Ramos (cell line): ENCODE data around the gene HSD11B1.
"Not testable (repeated sequence)": the region's sequence is repeated elsewhere in the genome, so short reads cannot be mapped to it uniquely, and the experiment has no call there.

Experiments used
- in situ Hi-C: fragments of 300-500 bp; cut with MboI; formaldehyde crosslinking; loops from one replicate; pipeline ENCODE4 v1.14.3; 2022; ENCODE audit warnings: low sequenced_read_pairs; ENCODE audit not compliant: unreplicated experiment

The HSD11B1 gene

GRCh38 chr1:209689477-209689876 is 15.2 kb upstream of the HSD11B1 start:
- in situ Hi-C loops: no loop called here

- in situ Hi-C loops: no loop called here
These were observed 13.4 kb upstream of the HSD11B1 start for GRCh38 chr1:209691237-209691636.

GRCh38 chr1:209692296-209692695 is 12.3 kb upstream of the HSD11B1 start:
- in situ Hi-C loops: no loop called here

GRCh38 chr1:209692745-209693504 is 11.7 kb upstream of the HSD11B1 start:
- in situ Hi-C loops: no loop called here

- in situ Hi-C loops: no loop called here
These were observed 8.0 kb upstream of the HSD11B1 start for GRCh38 chr1:209696673-209697072.

GRCh38 chr1:209697126-209697525 is 7.5 kb upstream of the HSD11B1 start:
- in situ Hi-C loops: no loop called here

- in situ Hi-C loops: not testable (repeated sequence)
These were observed 4.0 kb upstream of the HSD11B1 start for GRCh38 chr1:209700686-209701085.

- in situ Hi-C loops: no loop called here
These were observed 1.8 kb upstream of the HSD11B1 start for GRCh38 chr1:209702832-209703231.

GRCh38 chr1:209703834-209704504 is 677 bp upstream of the HSD11B1 start:
- in situ Hi-C loops: no loop called here

- in situ Hi-C loops: no loop called here
These were observed 470 bp downstream of the HSD11B1 start for GRCh38 chr1:209705033-209705598.

GRCh38 chr1:209706622-209707021 is 2.0 kb downstream of the HSD11B1 start:
- in situ Hi-C loops: no loop called here

GRCh38 chr1:209707308-209707707 is 2.7 kb downstream of the HSD11B1 start:
- in situ Hi-C loops: no loop called here

- in situ Hi-C loops: no loop called here
These were observed 3.7 kb downstream of the HSD11B1 start for GRCh38 chr1:209708297-209708696.

GRCh38 chr1:209710093-209710492 is 5.4 kb downstream of the HSD11B1 start:
- in situ Hi-C loops: no loop called here

- in situ Hi-C loops: no loop called here
These were observed 6.2 kb downstream of the HSD11B1 start for GRCh38 chr1:209710847-209711246.

- in situ Hi-C loops: no loop called here
These were observed 9.7 kb downstream of the HSD11B1 start for GRCh38 chr1:209714338-209714737.

GRCh38 chr1:209715314-209715713 is 10.7 kb downstream of the HSD11B1 start:
- in situ Hi-C loops: no loop called here

- in situ Hi-C loops: no loop called here
These were observed 13.2 kb downstream of the HSD11B1 start for GRCh38 chr1:209717818-209718217.

GRCh38 chr1:209720326-209720725 is 15.7 kb downstream of the HSD11B1 start:
- in situ Hi-C loops: no loop called here

- in situ Hi-C loops: no loop called here
These were observed 16.2 kb downstream of the HSD11B1 start for GRCh38 chr1:209720826-209721225.

GRCh38 chr1:209721323-209721722 is 16.7 kb downstream of the HSD11B1 start:
- in situ Hi-C loops: no loop called here
